Neural crest cell (in vitro differentiated cells): ENCODE results near the gene GPC6. TPM values are rescaled to one million over a fixed set of nuclear protein-coding genes. Genes with fewer than 3 reads are reported as not detected.

Experiments used
- DNase-seq: peaks from one replicate; pipeline ENCODE4 v3.0.0; 2021; ENCODE audit warnings: low read depth, mixed read lengths, low spot score
- H3K27ac Mint-ChIP-seq: one replicate; pipeline ENCODE4 v1.8.0; 2021; ENCODE audit warnings: mild to moderate bottlenecking, mixed read lengths; ENCODE audit not compliant: unreplicated experiment
- H3K27me3 Mint-ChIP-seq: 2 replicates; pipeline ENCODE4 v1.8.0; 2021; ENCODE audit warnings: low read depth, mild to moderate bottlenecking, mixed read lengths
- H3K36me3 Mint-ChIP-seq: 2 replicates; pipeline ENCODE4 v1.8.0; 2021; ENCODE audit warnings: low read depth, mild to moderate bottlenecking, mixed read lengths
- H3K4me1 Mint-ChIP-seq: 2 replicates; pipeline ENCODE4 v1.8.0; 2021; ENCODE audit warnings: mixed read lengths
- H3K4me3 Mint-ChIP-seq: one replicate; pipeline ENCODE4 v1.8.0; 2021; ENCODE audit warnings: mild to moderate bottlenecking, mixed read lengths
- H3K9me3 Mint-ChIP-seq: 2 replicates; pipeline ENCODE4 v1.8.0; 2021; ENCODE audit warnings: mixed read lengths
- CTCF ChIP-seq: fragments of 200-600 bp; sonication (generic); conservative IDR thresholded peaks from 2 replicates; pipeline ENCODE4 v1.5.0; 2021; ENCODE audit warnings: antibody characterized with exemption, mild to moderate bottlenecking
- total RNA-seq: library from RNA; stranded (reverse); gene quantifications from 2 replicates; pipeline ENCODE4 v1.2.1, GENCODE V29; 2021

The GPC6 gene
- total RNA-seq, 1 donor from 2014 or later: 13.4 TPM

- Mint-ChIP-seq H3K4me3 (no peak overlapping the region), H3K27ac (no peak overlapping the region), H3K27me3 (no peaks in the 10 kb centered on the region), H3K9me3 (peaks cover 15% of the 10 kb centered on the region), H3K36me3 (peaks cover 9% of the 10 kb centered on the region), H3K4me1 (peaks cover 13% of the 10 kb centered on the region)
- no peak for DNase-seq
- no peak for TF ChIP-seq CTCF
Measured at GRCh38 chr13:93341517-93341916, 114.9 kb downstream of the GPC6 start.

DNA sequence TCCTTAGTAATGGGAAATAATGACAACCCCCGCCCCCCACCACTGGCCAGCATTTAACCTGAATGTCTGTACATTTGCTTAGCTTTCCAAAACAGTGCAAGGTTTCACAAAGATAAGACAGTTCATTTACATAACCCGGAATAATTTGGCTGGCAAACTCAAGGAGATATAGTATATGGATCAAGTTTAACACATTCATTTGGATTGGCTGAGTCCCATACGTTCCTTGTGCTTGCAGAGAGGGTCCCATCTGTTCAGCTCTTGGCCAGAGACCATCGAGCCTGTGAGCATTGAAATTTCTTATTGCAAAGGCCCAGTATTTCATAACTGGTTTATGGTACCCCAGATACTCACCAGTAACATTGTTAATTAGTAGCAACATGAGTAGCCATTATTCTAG, 116.5 kb downstream of the GPC6 start:
- peaks cover 20% of the 10 kb centered on the region for H3K9me3 Mint-ChIP-seq
- peaks cover 5% of the 10 kb centered on the region for H3K4me1 Mint-ChIP-seq
- peaks cover 15% of the 10 kb centered on the region for H3K36me3 Mint-ChIP-seq
- no peak overlapping the region for H3K4me3 Mint-ChIP-seq
- no peak for TF ChIP-seq CTCF
- no peak overlapping the region for H3K27ac Mint-ChIP-seq
- H3K27me3 Mint-ChIP-seq: no peaks in the 10 kb centered on the region
- no peak for DNase-seq

DNA sequence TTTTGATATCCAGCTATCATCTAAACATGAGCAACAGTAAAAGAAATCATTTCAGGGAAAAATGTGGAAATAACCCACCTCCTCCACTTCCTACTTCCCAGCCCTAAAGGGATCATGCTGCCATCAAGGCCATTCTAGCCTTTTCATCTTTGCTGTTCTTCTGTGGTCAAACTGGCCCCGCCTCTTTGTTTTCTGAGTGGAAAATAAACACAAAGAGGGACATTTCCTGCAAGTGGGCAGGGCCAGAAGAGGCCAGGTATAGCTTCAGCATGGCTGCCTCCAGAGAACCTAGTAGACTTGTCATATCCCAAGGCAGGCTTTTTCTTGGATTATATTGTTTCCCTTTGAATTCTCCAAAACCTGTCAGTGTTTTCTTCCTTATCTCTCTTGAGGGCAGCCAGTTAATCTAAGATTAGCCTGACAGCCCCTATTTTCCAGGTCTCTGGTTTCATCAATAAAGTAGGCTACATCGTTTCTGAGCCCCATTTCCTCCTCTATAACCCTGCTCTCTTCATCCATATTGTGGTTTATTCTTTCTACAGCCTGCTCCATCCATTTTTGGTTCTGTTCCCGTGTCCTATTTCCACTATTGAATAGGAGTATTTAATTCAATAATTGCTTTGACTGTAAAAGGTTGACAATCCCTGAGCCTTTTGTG, 117.6 kb downstream of the GPC6 start:
- no peak for TF ChIP-seq CTCF
- Mint-ChIP-seq H3K4me1 (peaks cover 4% of the 10 kb centered on the region), H3K27me3 (no peaks in the 10 kb centered on the region), H3K4me3 (no peak overlapping the region), H3K9me3 (peaks cover 20% of the 10 kb centered on the region), H3K36me3 (peaks cover 15% of the 10 kb centered on the region), H3K27ac (no peak overlapping the region)
- no peak for DNase-seq

GRCh38 chr13:93345024-93345423, 118.4 kb downstream of the GPC6 start:
- H3K27me3 Mint-ChIP-seq: no peaks in the 10 kb centered on the region
- H3K27ac Mint-ChIP-seq: no peak overlapping the region
- H3K4me1 Mint-ChIP-seq: peaks cover 4% of the 10 kb centered on the region
- H3K36me3 Mint-ChIP-seq: peaks cover 15% of the 10 kb centered on the region
- no peak for DNase-seq
- H3K4me3 Mint-ChIP-seq: no peak overlapping the region
- H3K9me3 Mint-ChIP-seq: peaks cover 18% of the 10 kb centered on the region
- no peak for TF ChIP-seq CTCF

DNA sequence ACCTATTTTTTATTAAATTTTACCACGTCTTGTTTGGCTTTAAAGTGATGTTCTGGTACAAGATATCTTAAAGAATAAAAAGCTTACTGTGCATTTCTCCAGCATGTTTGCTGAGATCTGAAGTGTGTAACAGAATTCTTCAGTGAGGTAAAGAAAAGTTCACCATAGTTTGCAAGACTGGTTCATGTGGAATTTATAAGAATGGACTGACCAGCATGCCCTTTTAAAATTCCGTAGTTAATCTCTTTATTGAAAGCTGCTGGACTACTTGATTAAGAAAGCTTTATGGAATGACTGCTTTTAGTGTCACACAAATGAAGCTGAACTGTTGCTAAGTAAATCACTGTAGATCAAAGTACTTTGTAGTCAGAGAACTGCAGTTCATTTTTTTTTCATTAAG, 119.2 kb downstream of the GPC6 start:
- Mint-ChIP-seq H3K36me3 (peaks cover 12% of the 10 kb centered on the region), H3K9me3 (peaks cover 15% of the 10 kb centered on the region), H3K27ac (no peak overlapping the region), H3K27me3 (no peaks in the 10 kb centered on the region), H3K4me1 (peaks cover 4% of the 10 kb centered on the region), H3K4me3 (no peak overlapping the region)
- no peak for TF ChIP-seq CTCF
- no peak for DNase-seq
